HG03354 (cell line): ENCODE results near the gene UBE2G1.
"Not testable (repeated sequence)": the region's sequence is repeated elsewhere in the genome, so short reads cannot be mapped to it uniquely, and the experiment has no call there.

Experiments used
- ATAC-seq: cut with Tn5 transposase; IDR thresholded peaks from one replicate; pipeline ENCODE4 v1.9.1; 2021; ENCODE audit warnings: mild to moderate bottlenecking; ENCODE audit not compliant: unreplicated experiment, poor library complexity, severe bottlenecking

UBE2G1 gene

GRCh38 chr17:4377247-4377646 is 10.8 kb upstream of the UBE2G1 start:
- ATAC-seq: not testable (repeated sequence)

- ATAC-seq: not testable (repeated sequence)
Measured at GRCh38 chr17:4375796-4376440, 9.4 kb upstream of the UBE2G1 start.

GRCh38 chr17:4375039-4375748 is 8.7 kb upstream of the UBE2G1 start:
- peak; percentile 77 for ATAC-seq

GRCh38 chr17:4369557-4370230 is 3.2 kb upstream of the UBE2G1 start:
- no peak for ATAC-seq

GRCh38 chr17:4368341-4368740 is 1.9 kb upstream of the UBE2G1 start:
- no peak for ATAC-seq

- not testable (repeated sequence) for ATAC-seq
Measured at GRCh38 chr17:4367177-4367576, 702 bp upstream of the UBE2G1 start.

GRCh38 chr17:4365628-4366326 is 698 bp downstream of the UBE2G1 start:
- ATAC-seq: peak; percentile 28

- peak; percentile 51 for ATAC-seq
Measured at GRCh38 chr17:4365103-4365627, 1.3 kb downstream of the UBE2G1 start.

- no peak for ATAC-seq
Measured at GRCh38 chr17:4364622-4365041, 1.8 kb downstream of the UBE2G1 start.

- no peak for ATAC-seq
Measured at GRCh38 chr17:4362141-4362540, 4.3 kb downstream of the UBE2G1 start.

GRCh38 chr17:4358154-4358553 is 8.3 kb downstream of the UBE2G1 start:
- ATAC-seq: no peak

GRCh38 chr17:4357671-4358070 is 8.8 kb downstream of the UBE2G1 start:
- no peak for ATAC-seq

GRCh38 chr17:4357030-4357628 is 9.3 kb downstream of the UBE2G1 start:
- no peak for ATAC-seq

GRCh38 chr17:4354862-4355514 is 11.5 kb downstream of the UBE2G1 start:
- ATAC-seq: no peak

- no peak for ATAC-seq
Measured at GRCh38 chr17:4354206-4354605, 12.3 kb downstream of the UBE2G1 start.

- not testable (repeated sequence) for ATAC-seq
Measured at GRCh38 chr17:4350214-4350613, 16.3 kb downstream of the UBE2G1 start.

GRCh38 chr17:4345581-4346252 is 20.8 kb downstream of the UBE2G1 start:
- ATAC-seq: no peak

- ATAC-seq: no peak
Measured at GRCh38 chr17:4344926-4345325, 21.5 kb downstream of the UBE2G1 start.

GRCh38 chr17:4342535-4342934 is 23.9 kb downstream of the UBE2G1 start:
- ATAC-seq: no peak
